CD8-positive, alpha-beta memory T cell (primary cell): Measurements from ENCODE around the gene DPP6. TPM values are rescaled to one million over a fixed set of nuclear protein-coding genes. Genes with fewer than 3 reads are reported as not detected.
"Not testable (repeated sequence)": the region's sequence is repeated elsewhere in the genome, so short reads cannot be mapped to it uniquely, and the experiment has no call there.

Source experiments
- CTCF ChIA-PET: fragments of 350-600 bp; sonication (Branson Sonifier 250); formaldehyde crosslinking; loops from one replicate; lab custom pipeline; 2021; ENCODE audit warnings: antibody characterized with exemption; lab: Charles Lee
- POLR2A ChIA-PET: fragments of 350-600 bp; sonication (Branson Sonifier 250); formaldehyde crosslinking; loops from one replicate; lab custom pipeline; 2021; ENCODE audit warnings: antibody characterized with exemption; lab: Charles Lee
- DNase-seq, 5 donors: peaks; one replicate each; pipeline versions ENCODE4 v3.0.0 to v3.0.0-alpha.2; 2020 to 2022; ENCODE audit warnings: mixed read lengths in 1 of 5
- H3K27ac ChIP-seq: one replicate; pipeline ENCODE4 v1.7.0; 2013; ENCODE audit warnings: low read depth, mild to moderate bottlenecking, low read length, moderate library complexity
- H3K27me3 ChIP-seq: 2 replicates; pipeline ENCODE4 v1.7.0; 2013; ENCODE audit warnings: low read length, mild to moderate bottlenecking; ENCODE audit not compliant: insufficient read depth, poor library complexity, severe bottlenecking
- H3K36me3 ChIP-seq: 2 replicates; pipeline ENCODE4 v1.7.0; 2013; ENCODE audit warnings: mild to moderate bottlenecking, low read length, moderate library complexity; ENCODE audit not compliant: insufficient read depth
- H3K4me1 ChIP-seq: 2 replicates; pipeline ENCODE4 v1.7.0; 2013; ENCODE audit warnings: mild to moderate bottlenecking, low read length, moderate library complexity; ENCODE audit not compliant: insufficient read depth
- H3K4me3 ChIP-seq: 2 replicates; pipeline ENCODE4 v1.7.0; 2013; ENCODE audit warnings: mild to moderate bottlenecking, low read length
- H3K9me3 ChIP-seq: 2 replicates; pipeline ENCODE4 v1.7.0; 2013; ENCODE audit warnings: mild to moderate bottlenecking, low read length
- H3K27ac Mint-ChIP-seq, 8 donors: one replicate each; pipeline ENCODE4 v1.8.0; 2020 to 2021; ENCODE audit warnings: mixed read lengths in 8 of 8, mild to moderate bottlenecking in 6 of 8, inconsistent platforms in 3 of 8, moderate library complexity in 3 of 8
- H3K27me3 Mint-ChIP-seq, 2 donors: one replicate each; pipeline ENCODE4 v1.8.0; 2020 to 2021; ENCODE audit warnings: mixed read lengths in 2 of 2, mild to moderate bottlenecking in 1 of 2, moderate library complexity in 1 of 2
- H3K36me3 Mint-ChIP-seq, 3 donors: one replicate each; pipeline ENCODE4 v1.8.0; 2020 to 2021; ENCODE audit warnings: mixed read lengths in 3 of 3, inconsistent platforms in 1 of 3, mild to moderate bottlenecking in 1 of 3
- H3K4me1 Mint-ChIP-seq, 3 donors: one replicate each; pipeline ENCODE4 v1.8.0; 2020 to 2021; ENCODE audit warnings: mixed read lengths in 3 of 3, inconsistent platforms in 1 of 3, mild to moderate bottlenecking in 1 of 3
- H3K4me3 Mint-ChIP-seq, 7 donors: one replicate each; pipeline ENCODE4 v1.8.0; 2020 to 2021; ENCODE audit warnings: mixed read lengths in 7 of 7, mild to moderate bottlenecking in 6 of 7, moderate library complexity in 4 of 7, inconsistent platforms in 2 of 7
- H3K9me3 Mint-ChIP-seq, 5 donors: one replicate each; pipeline ENCODE4 v1.8.0; 2020 to 2022; ENCODE audit warnings: mixed read lengths in 5 of 5, mild to moderate bottlenecking in 3 of 5, moderate library complexity in 2 of 5, inconsistent platforms in 1 of 5
- polyA plus RNA-seq: library from polyadenylated mRNA; unstranded; fragments of 300-500 nt; fragmentation: Illumina TruSeq; gene quantifications from one replicate; pipeline ENCODE4 v1.2.3, GENCODE V29; 2021
- total RNA-seq, 2 experiments: library from RNA; stranded (reverse); gene quantifications; one replicate each; pipeline ENCODE4 v1.2.3, GENCODE V29; 2021

The DPP6 gene
- total and polyA plus RNA-seq, 3 experiments from 2014 or later = not detected

- CTCF ChIA-PET, DNase-seq, H3K4me1 ChIP-seq, H3K27ac Mint-ChIP-seq, H3K27me3 Mint-ChIP-seq, H3K4me3 Mint-ChIP-seq, H3K36me3 ChIP-seq, H3K27me3 ChIP-seq, H3K4me3 ChIP-seq, H3K9me3 Mint-ChIP-seq, H3K4me1 Mint-ChIP-seq, H3K27ac ChIP-seq, H3K36me3 Mint-ChIP-seq, POLR2A ChIA-PET, H3K9me3 ChIP-seq: not testable (repeated sequence)
Observed at GRCh38 chr7:154058783-154059182, 6.6 kb downstream of the DPP6 start.

GRCh38 chr7:154060551-154060950 lies 8.4 kb downstream of the DPP6 start:
- H3K27ac ChIP-seq, H3K4me3 ChIP-seq, CTCF ChIA-PET, POLR2A ChIA-PET, H3K36me3 ChIP-seq, DNase-seq, H3K9me3 Mint-ChIP-seq, H3K4me1 ChIP-seq, H3K9me3 ChIP-seq, H3K4me3 Mint-ChIP-seq, H3K27ac Mint-ChIP-seq, H3K27me3 Mint-ChIP-seq, H3K27me3 ChIP-seq, H3K36me3 Mint-ChIP-seq, H3K4me1 Mint-ChIP-seq: not testable (repeated sequence)

- H3K4me1 Mint-ChIP-seq, DNase-seq, H3K27ac ChIP-seq, H3K27ac Mint-ChIP-seq, H3K4me1 ChIP-seq, H3K9me3 Mint-ChIP-seq, CTCF ChIA-PET, H3K36me3 Mint-ChIP-seq, H3K9me3 ChIP-seq, H3K36me3 ChIP-seq, H3K27me3 ChIP-seq, H3K4me3 Mint-ChIP-seq, H3K4me3 ChIP-seq, H3K27me3 Mint-ChIP-seq, POLR2A ChIA-PET: not testable (repeated sequence)
Observed at GRCh38 chr7:154071833-154072232, 19.6 kb downstream of the DPP6 start.

GRCh38 chr7:154072395-154073181 lies 20.4 kb downstream of the DPP6 start:
- CTCF ChIA-PET, H3K27ac Mint-ChIP-seq, H3K27ac ChIP-seq, H3K36me3 ChIP-seq, POLR2A ChIA-PET, H3K27me3 Mint-ChIP-seq, H3K36me3 Mint-ChIP-seq, H3K4me3 Mint-ChIP-seq, H3K4me1 Mint-ChIP-seq, H3K4me1 ChIP-seq, H3K9me3 ChIP-seq, DNase-seq, H3K27me3 ChIP-seq, H3K9me3 Mint-ChIP-seq, H3K4me3 ChIP-seq: not testable (repeated sequence)

GRCh38 chr7:154078523-154078922 lies 26.3 kb downstream of the DPP6 start:
- H3K27me3 ChIP-seq, H3K27ac ChIP-seq, H3K36me3 ChIP-seq, POLR2A ChIA-PET, H3K4me3 ChIP-seq, CTCF ChIA-PET, H3K27me3 Mint-ChIP-seq, H3K27ac Mint-ChIP-seq, H3K9me3 Mint-ChIP-seq, DNase-seq, H3K4me1 ChIP-seq, H3K4me1 Mint-ChIP-seq, H3K9me3 ChIP-seq, H3K4me3 Mint-ChIP-seq, H3K36me3 Mint-ChIP-seq: not testable (repeated sequence)

GRCh38 chr7:154080249-154080648 lies 28.1 kb downstream of the DPP6 start:
- H3K27ac Mint-ChIP-seq, H3K27ac ChIP-seq, H3K4me1 ChIP-seq, DNase-seq, H3K4me1 Mint-ChIP-seq, H3K36me3 ChIP-seq, H3K4me3 ChIP-seq, POLR2A ChIA-PET, CTCF ChIA-PET, H3K9me3 ChIP-seq, H3K36me3 Mint-ChIP-seq, H3K4me3 Mint-ChIP-seq, H3K27me3 ChIP-seq, H3K9me3 Mint-ChIP-seq, H3K27me3 Mint-ChIP-seq: not testable (repeated sequence)

GRCh38 chr7:154087037-154087725 lies 35.0 kb downstream of the DPP6 start:
- H3K4me1 Mint-ChIP-seq, H3K36me3 Mint-ChIP-seq, H3K27me3 Mint-ChIP-seq: not testable (repeated sequence)

GRCh38 chr7:154092093-154092492 lies 39.9 kb downstream of the DPP6 start:
- H3K9me3 ChIP-seq, H3K27me3 Mint-ChIP-seq, H3K36me3 Mint-ChIP-seq, POLR2A ChIA-PET, CTCF ChIA-PET, H3K4me1 Mint-ChIP-seq, H3K36me3 ChIP-seq, H3K9me3 Mint-ChIP-seq, H3K4me3 ChIP-seq, H3K4me1 ChIP-seq, H3K27ac Mint-ChIP-seq, H3K27me3 ChIP-seq, H3K4me3 Mint-ChIP-seq, DNase-seq, H3K27ac ChIP-seq: not testable (repeated sequence)

More at GRCh38 chr7:154087037-154087725, 35.0 kb downstream of the DPP6 start:
- CTCF ChIA-PET, DNase-seq, H3K27ac Mint-ChIP-seq, H3K4me3 Mint-ChIP-seq, H3K9me3 Mint-ChIP-seq, H3K4me1 ChIP-seq, POLR2A ChIA-PET, H3K9me3 ChIP-seq, H3K27me3 ChIP-seq, H3K27ac ChIP-seq, H3K36me3 ChIP-seq, H3K4me3 ChIP-seq: not testable (repeated sequence)
